Ishikawa (cell line): ENCODE results near the gene IPO13.

Source experiments
- CEBPB ChIP-seq: IDR thresholded peaks from 2 replicates; pipeline ENCODE4 v1.6.1; 2012
- EGR1 ChIP-seq: IDR thresholded peaks from 2 replicates; pipeline ENCODE4 v1.6.1; 2012
- EP300 ChIP-seq: IDR thresholded peaks from 2 replicates; pipeline ENCODE4 v1.6.1; 2012; ENCODE audit warnings: borderline replicate concordance
- MAX ChIP-seq: IDR thresholded peaks from 2 replicates; pipeline ENCODE4 v1.6.1; 2012
- NFIC ChIP-seq: IDR thresholded peaks from 2 replicates; pipeline ENCODE4 v1.6.1; 2012
- TEAD4 ChIP-seq: IDR thresholded peaks from 2 replicates; pipeline ENCODE4 v1.6.1; 2012
- USF1 ChIP-seq: IDR thresholded peaks from 2 replicates; pipeline ENCODE4 v1.6.1; 2012

GRCh38 chr1:43973981-43974442 is 27.3 kb downstream of the IPO13 start:
- TF ChIP-seq CEBPB (no peak), MAX (no peak), TEAD4 (no peak), EP300 (no peak), USF1 (no peak), NFIC (no peak), EGR1 (no peak)
